Measurements from ENCODE around the gene PLA2G4F. TPM values are rescaled to one million over a fixed set of nuclear protein-coding genes. Genes with fewer than 3 reads are reported as not detected.
"Not testable (repeated sequence)": the region's sequence is repeated elsewhere in the genome, so short reads cannot be mapped to it uniquely, and the experiment has no call there.

The PLA2G4F gene
- total RNA-seq, 4 donors from 2014 or later: 7.4 to 45.2 (median 36.6) TPM

DNA sequence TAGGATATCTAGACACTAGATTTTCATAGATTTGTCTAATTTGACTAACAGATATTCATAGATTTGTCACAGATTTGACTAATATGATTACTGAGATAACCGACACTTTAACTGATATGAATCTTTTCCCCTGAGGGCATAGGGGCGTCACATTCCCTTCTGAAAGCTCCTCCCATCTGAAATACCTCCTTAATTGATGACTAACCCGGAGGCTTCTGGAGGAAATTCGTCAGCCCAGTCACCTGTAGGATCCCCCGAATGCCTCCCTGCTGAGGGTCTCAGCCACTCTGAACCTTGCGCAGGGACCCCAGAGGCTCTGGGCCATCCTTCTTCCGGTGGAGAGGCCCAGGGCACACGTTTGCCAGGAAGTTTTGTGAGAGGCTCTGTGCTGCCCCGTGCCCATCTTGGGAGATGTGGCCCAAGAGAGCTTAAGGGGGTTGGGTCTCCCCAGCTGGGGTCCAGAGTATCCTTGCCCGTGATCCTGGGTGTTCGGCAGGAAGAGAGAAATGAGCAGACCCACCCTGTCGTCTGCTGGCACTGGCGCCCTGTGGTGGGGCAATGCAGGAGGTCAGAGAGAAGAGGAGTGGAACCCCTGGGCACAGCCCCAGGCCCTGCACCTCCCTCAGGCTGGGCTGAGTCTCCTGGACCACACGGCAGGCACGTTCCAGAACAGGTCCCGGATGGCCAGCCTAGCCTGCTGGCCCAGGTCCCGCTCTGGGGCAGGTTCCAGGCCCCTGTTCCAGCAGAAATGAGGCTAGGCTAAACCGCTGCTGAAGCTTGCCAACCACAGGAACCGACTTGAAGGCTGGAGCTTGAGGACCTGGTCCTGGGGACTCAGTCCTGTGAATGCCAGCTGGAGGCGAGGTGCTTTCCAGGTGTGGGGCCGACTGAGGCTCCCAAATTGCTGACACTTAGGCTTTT lies 63.8 kb downstream of the PLA2G4F start:
- Histone ChIP-seq H3K4me3 (no peak overlapping the region), H3K36me3 (no peaks in the 10 kb centered on the region), H3K9me3 (no peaks in the 10 kb centered on the region), H3K27me3 (no peaks in the 10 kb centered on the region), H3K27ac (no peak overlapping the region), H3K4me1 (no peaks in the 10 kb centered on the region)
- no peak for TF ChIP-seq POLR2A (IDR thresholded peaks at IDR 0.05)
- TF ChIP-seq, protein P1, sequence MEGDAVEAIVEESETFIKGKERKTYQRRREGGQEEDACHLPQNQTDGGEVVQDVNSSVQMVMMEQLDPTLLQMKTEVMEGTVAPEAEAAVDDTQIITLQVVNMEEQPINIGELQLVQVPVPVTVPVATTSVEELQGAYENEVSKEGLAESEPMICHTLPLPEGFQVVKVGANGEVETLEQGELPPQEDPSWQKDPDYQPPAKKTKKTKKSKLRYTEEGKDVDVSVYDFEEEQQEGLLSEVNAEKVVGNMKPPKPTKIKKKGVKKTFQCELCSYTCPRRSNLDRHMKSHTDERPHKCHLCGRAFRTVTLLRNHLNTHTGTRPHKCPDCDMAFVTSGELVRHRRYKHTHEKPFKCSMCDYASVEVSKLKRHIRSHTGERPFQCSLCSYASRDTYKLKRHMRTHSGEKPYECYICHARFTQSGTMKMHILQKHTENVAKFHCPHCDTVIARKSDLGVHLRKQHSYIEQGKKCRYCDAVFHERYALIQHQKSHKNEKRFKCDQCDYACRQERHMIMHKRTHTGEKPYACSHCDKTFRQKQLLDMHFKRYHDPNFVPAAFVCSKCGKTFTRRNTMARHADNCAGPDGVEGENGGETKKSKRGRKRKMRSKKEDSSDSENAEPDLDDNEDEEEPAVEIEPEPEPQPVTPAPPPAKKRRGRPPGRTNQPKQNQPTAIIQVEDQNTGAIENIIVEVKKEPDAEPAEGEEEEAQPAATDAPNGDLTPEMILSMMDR (IDR thresholded peaks at IDR 0.05): no peak
- DNase-seq: peak in 1 of 3 donors; percentile 9

DNA sequence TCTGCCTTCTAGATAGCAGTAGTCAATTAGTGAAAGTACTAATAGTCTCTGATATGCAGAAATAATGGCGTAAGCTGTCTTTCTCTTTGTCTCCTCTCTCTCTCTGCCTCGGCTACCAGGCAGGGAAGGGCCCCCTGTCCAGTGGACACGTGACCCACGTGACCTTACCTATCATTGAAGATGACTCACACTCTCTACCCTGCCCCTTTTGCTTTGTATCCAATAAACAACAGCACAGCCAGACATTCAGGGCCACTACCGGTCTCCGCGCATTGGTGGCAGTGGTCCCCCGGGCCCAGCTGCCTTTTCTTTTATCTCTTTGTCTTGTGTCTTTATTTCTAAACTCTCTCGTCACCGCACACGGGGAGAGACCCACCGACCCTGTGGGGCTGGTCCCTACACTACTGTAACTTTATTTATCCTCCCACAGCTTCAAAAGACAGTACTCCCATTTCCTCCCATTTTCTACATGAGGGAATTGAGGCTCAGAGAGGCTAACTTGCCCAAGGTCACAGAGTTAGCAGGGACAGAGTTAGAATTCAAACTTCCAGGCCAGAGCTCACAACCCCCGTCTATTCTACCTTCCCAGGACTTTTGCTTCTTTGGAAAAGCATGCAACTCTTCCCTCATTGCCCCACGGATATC lies 64.6 kb downstream of the PLA2G4F start:
- DNase-seq, H3K9me3 ChIP-seq: not testable (repeated sequence)

DNA sequence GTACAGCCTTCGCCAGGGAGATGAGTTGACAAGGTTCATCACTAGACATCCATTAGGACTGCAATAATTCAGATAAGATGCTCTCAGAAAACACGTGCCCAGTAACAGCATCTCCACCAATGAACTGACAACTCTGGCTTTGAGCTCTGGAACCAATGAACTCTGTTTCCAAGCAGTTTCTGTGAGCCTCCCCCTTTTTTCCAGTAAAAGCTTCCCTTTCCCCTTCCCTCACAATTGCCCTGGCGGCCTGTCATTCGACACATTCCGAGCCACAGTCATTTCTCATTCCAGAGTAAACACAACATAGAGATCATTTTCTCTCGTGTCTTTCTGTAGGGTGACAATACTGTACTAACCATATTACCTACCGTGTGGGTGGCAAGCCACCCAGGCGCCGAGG lies 65.7 kb downstream of the PLA2G4F start:
- DNase-seq: peak in 1 of 3 donors; percentile 10

More for the DNA sequence above, 64.6 kb downstream of the PLA2G4F start:
- H3K36me3 ChIP-seq, H3K27ac ChIP-seq, H3K4me3 ChIP-seq, H3K4me1 ChIP-seq, H3K27me3 ChIP-seq: not testable (repeated sequence)

DNA sequence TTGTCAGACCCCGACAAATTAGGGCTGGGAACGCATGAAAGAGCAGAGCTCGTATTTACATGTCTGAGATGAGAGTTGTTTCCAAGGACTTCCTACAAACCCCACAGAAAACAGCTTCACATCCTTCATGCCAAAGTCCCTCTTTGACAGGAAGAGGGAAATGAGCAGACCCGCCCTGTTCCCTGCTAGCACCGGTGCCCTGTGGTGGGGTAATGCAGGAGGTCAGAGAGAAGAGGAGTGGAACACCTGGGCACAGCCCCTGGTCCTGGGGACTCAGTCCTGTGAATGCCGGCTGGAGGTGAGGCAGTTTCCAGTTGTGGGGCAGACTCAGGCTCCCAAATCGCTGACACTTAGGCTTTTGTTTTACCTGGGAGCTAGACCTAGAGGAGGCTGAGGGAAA lies 66.1 kb downstream of the PLA2G4F start:
- peak in 1 of 3 donors; percentile 14 for DNase-seq
- no peak overlapping the region for H3K27ac ChIP-seq
- H3K27me3 ChIP-seq: no peaks in the 10 kb centered on the region
- H3K4me3 ChIP-seq: no peak overlapping the region
- H3K9me3 ChIP-seq: no peaks in the 10 kb centered on the region
- H3K4me1 ChIP-seq: no peaks in the 10 kb centered on the region
- H3K36me3 ChIP-seq: no peaks in the 10 kb centered on the region
- TF ChIP-seq, protein P1 (IDR thresholded peaks at IDR 0.05): no peak
- no peak for TF ChIP-seq POLR2A (IDR thresholded peaks at IDR 0.05)

More for the DNA sequence above, 65.7 kb downstream of the PLA2G4F start:
- no peak for TF ChIP-seq POLR2A (IDR thresholded peaks at IDR 0.05)
- TF ChIP-seq, protein P1 (IDR thresholded peaks at IDR 0.05): no peak
- H3K4me3 ChIP-seq: no peak overlapping the region
- no peak overlapping the region for H3K27ac ChIP-seq
- H3K36me3 ChIP-seq: no peaks in the 10 kb centered on the region
- no peaks in the 10 kb centered on the region for H3K9me3 ChIP-seq
- H3K4me1 ChIP-seq: no peaks in the 10 kb centered on the region
- H3K27me3 ChIP-seq: no peaks in the 10 kb centered on the region

DNA sequence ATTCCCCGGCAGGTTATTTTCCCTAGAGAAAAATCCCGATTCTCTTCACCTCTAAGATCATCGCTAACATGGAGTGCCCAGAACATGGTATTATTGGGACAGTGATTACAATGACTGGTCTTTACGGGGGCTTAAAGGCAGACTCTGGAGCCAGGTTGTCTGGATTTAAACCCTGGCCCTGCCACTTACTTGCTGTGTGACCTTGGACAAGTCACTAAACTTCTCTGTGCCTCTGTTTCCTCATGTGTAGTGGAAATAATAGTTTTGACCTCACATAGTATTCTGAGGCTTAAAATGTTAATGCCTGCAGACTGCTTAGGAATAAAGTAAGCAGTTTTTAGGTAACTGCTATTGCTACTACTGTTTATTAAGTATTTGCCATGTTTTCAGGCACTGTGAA lies 66.5 kb downstream of the PLA2G4F start:
- TF ChIP-seq, protein P1 (IDR thresholded peaks at IDR 0.05): no peak
- no peak for TF ChIP-seq POLR2A (IDR thresholded peaks at IDR 0.05)
- H3K4me3 ChIP-seq: no peak overlapping the region
- no peaks in the 10 kb centered on the region for H3K36me3 ChIP-seq
- H3K27me3 ChIP-seq: no peaks in the 10 kb centered on the region
- H3K27ac ChIP-seq: no peak overlapping the region
- H3K4me1 ChIP-seq: no peaks in the 10 kb centered on the region
- no peaks in the 10 kb centered on the region for H3K9me3 ChIP-seq
- DNase-seq: no peak

Small RNAs within 50 kb of the gene (small RNA-seq; reads per million reads assigned to genes)
- 0.06 to 0.23 reads per million in 2 donors for gene MIR627

Other genes starting within 250 kb of the PLA2G4F start
- 10 to 100 TPM; 23.1 to 53.9 (median 34.9) TPM for gene EHD4, start 184.1 kb downstream of the PLA2G4F start, total RNA-seq
- gene PLA2G4E, start 135.6 kb downstream of the PLA2G4F start, total RNA-seq: 1 to 10 TPM in 1 of 4 donors, not detected in 3; 1.5 TPM
- not detected for gene PLA2G4D, start 62.1 kb downstream of the PLA2G4F start, total RNA-seq
- 100 to 1,000 TPM; 141 to 314 (median 192) TPM for gene VPS39, start 51.7 kb upstream of the PLA2G4F start, total RNA-seq
- gene GANC, start 116.6 kb upstream of the PLA2G4F start, total RNA-seq: 10 to 100 TPM; 20.8 to 63.5 (median 35.3) TPM
- gene TMEM87A, start 116.8 kb upstream of the PLA2G4F start, total RNA-seq: 10 to 100 TPM; 47.5 to 61.9 (median 53.6) TPM
- 10 to 100 TPM in 3 of 4 donors, 1 to 10 TPM in 1; 9.1 to 76.7 (median 17.7) TPM for gene CAPN3, start 202.9 kb upstream of the PLA2G4F start, total RNA-seq